GM08714 (cell line): Measurements from ENCODE around the gene PC.
"Not testable (repeated sequence)": the region's sequence is repeated elsewhere in the genome, so short reads cannot be mapped to it uniquely, and the experiment has no call there.

Experiments used
- H3K4me3 ChIP-seq: fragments of 200-500 bp; sonication (Bioruptor generic); 2 replicates; pipeline ENCODE4 v1.5.1; 2014; ENCODE audit warnings: mild to moderate bottlenecking, low read length, inconsistent platforms
- ZNF274 ChIP-seq: IDR thresholded peaks from 2 replicates; pipeline ENCODE4 v1.6.1; 2012; ENCODE audit warnings: mild to moderate bottlenecking, low read depth, low read length

The PC gene

GRCh38 chr11:66958232-66958955 is at the start of gene PC:
PC (minus strand) TSS chr11:66958383; CDS start chr11:66872159, 86,224 bp downstream.
- H3K4me3 ChIP-seq: peak within 1 kb of the TSS; percentile 44; the same call in 1 of the 2 replicates
- no peak for TF ChIP-seq ZNF274

GRCh38 chr11:67007126-67007525 is 48.9 kb upstream of the PC start:
- no peak overlapping the region for H3K4me3 ChIP-seq
- TF ChIP-seq ZNF274: no peak

GRCh38 chr11:67006029-67006884 is 48.1 kb upstream of the PC start:
- no peak for TF ChIP-seq ZNF274

GRCh38 chr11:67005200-67005599 is 47.0 kb upstream of the PC start:
- H3K4me3 ChIP-seq: not testable (repeated sequence)

More at GRCh38 chr11:67006029-67006884, 48.1 kb upstream of the PC start:
- H3K4me3 ChIP-seq: no peak overlapping the region

GRCh38 chr11:67002921-67003411 is 44.8 kb upstream of the PC start:
- no peak for TF ChIP-seq ZNF274

GRCh38 chr11:67002297-67002913 is 44.2 kb upstream of the PC start:
- H3K4me3 ChIP-seq: no peak overlapping the region

More at GRCh38 chr11:67002921-67003411, 44.8 kb upstream of the PC start:
- H3K4me3 ChIP-seq: no peak overlapping the region

GRCh38 chr11:67001332-67001731 is 43.1 kb upstream of the PC start:
- H3K4me3 ChIP-seq: no peak overlapping the region
- TF ChIP-seq ZNF274: no peak

More at GRCh38 chr11:67002297-67002913, 44.2 kb upstream of the PC start:
- no peak for TF ChIP-seq ZNF274

- H3K4me3 ChIP-seq: no peak overlapping the region
- no peak for TF ChIP-seq ZNF274
Measured at GRCh38 chr11:66999555-66999954, 41.4 kb upstream of the PC start.

GRCh38 chr11:66996609-66997273 is 38.6 kb upstream of the PC start:
- H3K4me3 ChIP-seq: no peak overlapping the region
- no peak for TF ChIP-seq ZNF274

GRCh38 chr11:66992041-66992440 is 33.9 kb upstream of the PC start:
- no peak for TF ChIP-seq ZNF274
- no peak overlapping the region for H3K4me3 ChIP-seq

- not testable (repeated sequence) for H3K4me3 ChIP-seq
Measured at GRCh38 chr11:66989360-66989759, 31.2 kb upstream of the PC start.

- not testable (repeated sequence) for H3K4me3 ChIP-seq
Measured at GRCh38 chr11:66988741-66989140, 30.6 kb upstream of the PC start.

- TF ChIP-seq ZNF274: no peak
- H3K4me3 ChIP-seq: no peak overlapping the region
Measured at GRCh38 chr11:66987924-66988637, 29.9 kb upstream of the PC start.
